Amniotic epithelial cell (primary cell): ENCODE results near the gene NLRC5.
"Not testable (repeated sequence)": the region's sequence is repeated elsewhere in the genome, so short reads cannot be mapped to it uniquely, and the experiment has no call there.

ENCODE experiments used
- DNase-seq: peaks from one replicate; pipeline ENCODE4 v3.0.0-alpha.2; 2010; ENCODE audit warnings: low read depth

The NLRC5 gene

GRCh38 chr16:56999409-57000270 is 10.3 kb downstream of the NLRC5 start:
- DNase-seq = no peak

- DNase-seq = peak; percentile 87
Measured at GRCh38 chr16:57000271-57001025, 11.1 kb downstream of the NLRC5 start.

GRCh38 chr16:57001026-57001679 is 11.8 kb downstream of the NLRC5 start:
- DNase-seq = no peak

GRCh38 chr16:57003439-57004386 is 14.4 kb downstream of the NLRC5 start:
- DNase-seq = no peak

- no peak for DNase-seq
Measured at GRCh38 chr16:57004387-57005250, 15.3 kb downstream of the NLRC5 start.

GRCh38 chr16:57005597-57005996 is 16.2 kb downstream of the NLRC5 start:
- not testable (repeated sequence) for DNase-seq

- no peak for DNase-seq
Measured at GRCh38 chr16:57007050-57007449, 17.7 kb downstream of the NLRC5 start.

- DNase-seq = no peak
Measured at GRCh38 chr16:57007530-57007929, 18.2 kb downstream of the NLRC5 start.

GRCh38 chr16:57008440-57008839 is 19.1 kb downstream of the NLRC5 start:
- DNase-seq = no peak

- DNase-seq = no peak
Measured at GRCh38 chr16:57009643-57010170, 20.4 kb downstream of the NLRC5 start.

- no peak for DNase-seq
Measured at GRCh38 chr16:57012353-57012752, 23.0 kb downstream of the NLRC5 start.

- peak; percentile 75 for DNase-seq
Measured at GRCh38 chr16:57013229-57013628, 23.9 kb downstream of the NLRC5 start.

- DNase-seq = no peak
Measured at GRCh38 chr16:57013902-57014301, 24.5 kb downstream of the NLRC5 start.

GRCh38 chr16:57016301-57016700 is 26.9 kb downstream of the NLRC5 start:
- no peak for DNase-seq

GRCh38 chr16:57016831-57017230 is 27.5 kb downstream of the NLRC5 start:
- no peak for DNase-seq

- peak; percentile 43 for DNase-seq
Measured at GRCh38 chr16:57017251-57017650, 27.9 kb downstream of the NLRC5 start.

GRCh38 chr16:57019746-57020145 is 30.4 kb downstream of the NLRC5 start:
- no peak for DNase-seq

GRCh38 chr16:57020651-57021050 is 31.3 kb downstream of the NLRC5 start:
- no peak for DNase-seq

- DNase-seq = no peak
Measured at GRCh38 chr16:57021757-57022156, 32.4 kb downstream of the NLRC5 start.

GRCh38 chr16:57022445-57022844 is 33.1 kb downstream of the NLRC5 start:
- DNase-seq = no peak
